Measurements from ENCODE around the gene CBLN4.

The CBLN4 gene

DNA sequence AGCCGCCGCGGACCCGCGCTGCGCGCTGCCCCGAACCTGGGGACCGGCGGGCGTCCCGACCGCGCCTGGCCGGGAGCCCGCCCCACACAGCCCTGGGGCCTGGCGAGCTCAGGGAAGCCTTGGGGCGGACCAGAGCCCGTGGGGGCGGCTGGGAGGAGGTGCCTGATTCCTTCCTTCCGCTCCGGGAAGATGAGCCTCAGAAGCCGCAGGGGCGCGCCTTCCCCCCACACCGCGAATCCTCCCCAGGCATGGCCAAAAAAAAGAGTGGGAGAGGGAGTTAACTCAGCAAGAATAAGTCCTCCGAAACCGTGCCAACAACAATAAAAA is at the start of gene CBLN4:
CBLN4 (minus strand) TSS at position 131 of the 327 bp plus-strand sequence. CDS start 1,348 bp downstream, outside the sequence.
- TF ChIP-seq, protein P1, sequence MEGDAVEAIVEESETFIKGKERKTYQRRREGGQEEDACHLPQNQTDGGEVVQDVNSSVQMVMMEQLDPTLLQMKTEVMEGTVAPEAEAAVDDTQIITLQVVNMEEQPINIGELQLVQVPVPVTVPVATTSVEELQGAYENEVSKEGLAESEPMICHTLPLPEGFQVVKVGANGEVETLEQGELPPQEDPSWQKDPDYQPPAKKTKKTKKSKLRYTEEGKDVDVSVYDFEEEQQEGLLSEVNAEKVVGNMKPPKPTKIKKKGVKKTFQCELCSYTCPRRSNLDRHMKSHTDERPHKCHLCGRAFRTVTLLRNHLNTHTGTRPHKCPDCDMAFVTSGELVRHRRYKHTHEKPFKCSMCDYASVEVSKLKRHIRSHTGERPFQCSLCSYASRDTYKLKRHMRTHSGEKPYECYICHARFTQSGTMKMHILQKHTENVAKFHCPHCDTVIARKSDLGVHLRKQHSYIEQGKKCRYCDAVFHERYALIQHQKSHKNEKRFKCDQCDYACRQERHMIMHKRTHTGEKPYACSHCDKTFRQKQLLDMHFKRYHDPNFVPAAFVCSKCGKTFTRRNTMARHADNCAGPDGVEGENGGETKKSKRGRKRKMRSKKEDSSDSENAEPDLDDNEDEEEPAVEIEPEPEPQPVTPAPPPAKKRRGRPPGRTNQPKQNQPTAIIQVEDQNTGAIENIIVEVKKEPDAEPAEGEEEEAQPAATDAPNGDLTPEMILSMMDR (IDR thresholded peaks at IDR 0.05): no peak
- DNase-seq (ENCODE audit: low spot score): no peak
- Histone ChIP-seq H3K4me3 (no peak within 1 kb of the TSS), H3K27ac (no peak within 1 kb of the TSS)

GRCh38 chr20:56043227-56043626 is 37.9 kb upstream of the CBLN4 start:
- Histone ChIP-seq H3K27ac (no peak overlapping the region), H3K4me3 (no peak overlapping the region)
- TF ChIP-seq, protein P1 (IDR thresholded peaks at IDR 0.05): no peak
- DNase-seq (ENCODE audit: low spot score): no peak

- TF ChIP-seq, protein P1 (IDR thresholded peaks at IDR 0.05): no peak
- H3K4me3 ChIP-seq: no peak overlapping the region
Measured at GRCh38 chr20:56032251-56032650, 26.9 kb upstream of the CBLN4 start.

DNA sequence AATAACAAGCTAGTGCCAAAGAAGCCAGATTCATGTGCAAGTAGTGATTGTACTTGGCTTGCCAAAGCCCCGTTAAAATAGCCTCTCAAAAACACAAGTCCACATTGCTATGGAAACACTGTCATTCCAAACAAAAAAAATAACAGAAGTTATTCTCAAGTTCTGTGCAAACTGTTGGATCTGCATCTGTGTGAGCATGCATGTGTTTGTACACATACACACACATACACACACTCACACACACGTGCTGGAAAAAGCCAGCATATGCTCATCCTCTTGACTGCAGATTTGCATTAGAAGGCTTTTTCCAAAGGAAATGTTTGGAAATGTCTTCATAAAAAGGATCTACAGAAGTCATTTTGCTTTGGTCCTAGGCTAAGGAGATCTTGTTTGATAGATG is 13.4 kb upstream of the CBLN4 start:
- TF ChIP-seq, protein P1 (IDR thresholded peaks at IDR 0.05): no peak
- no peak overlapping the region for H3K27ac ChIP-seq
- DNase-seq (ENCODE audit: low spot score): no peak
- no peak overlapping the region for H3K4me3 ChIP-seq

More at GRCh38 chr20:56032251-56032650, 26.9 kb upstream of the CBLN4 start:
- DNase-seq (ENCODE audit: low spot score): no peak
- no peak overlapping the region for H3K27ac ChIP-seq

DNA sequence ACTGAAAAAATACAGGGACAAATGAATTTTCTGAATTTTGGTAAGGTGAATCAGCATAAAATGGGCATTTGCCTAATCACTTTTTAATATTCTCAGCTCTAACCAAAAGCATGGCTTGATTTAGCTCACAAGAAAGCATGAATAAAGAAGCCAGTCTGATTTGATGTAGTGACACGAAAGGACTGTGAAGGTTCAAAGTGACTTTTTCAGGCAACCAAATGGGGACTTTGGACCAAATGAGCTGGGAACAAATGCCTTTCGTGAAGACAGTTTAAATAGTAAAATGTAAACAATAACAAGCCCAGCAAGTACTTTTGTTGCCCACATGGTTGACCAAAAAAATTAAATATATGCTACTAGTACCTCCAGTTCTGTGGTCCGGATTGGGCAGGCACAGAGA is 12.9 kb upstream of the CBLN4 start:
- DNase-seq (ENCODE audit: low spot score): no peak
- H3K4me3 ChIP-seq: no peak overlapping the region
- no peak overlapping the region for H3K27ac ChIP-seq
- TF ChIP-seq, protein P1 (IDR thresholded peaks at IDR 0.05): no peak

DNA sequence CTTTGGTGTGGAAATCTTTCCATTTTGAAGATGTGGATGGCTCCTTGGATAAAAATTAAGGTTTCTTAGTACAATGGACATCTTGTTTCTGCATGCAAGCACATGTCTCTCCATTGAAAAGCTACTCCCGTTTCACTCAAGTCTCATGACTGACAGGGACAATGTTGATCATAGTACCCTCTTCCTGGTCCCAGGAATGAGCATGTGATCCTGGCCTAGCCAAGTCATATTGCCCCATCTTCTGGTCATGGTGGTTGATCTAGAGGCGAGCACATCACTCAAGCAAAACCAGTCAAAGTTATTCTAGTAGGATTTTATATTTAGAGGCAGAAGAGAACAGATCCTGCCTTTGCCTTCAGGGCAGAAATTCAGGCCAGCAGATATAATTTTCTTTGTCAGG is 12.2 kb upstream of the CBLN4 start:
- TF ChIP-seq, protein P1 (IDR thresholded peaks at IDR 0.05): no peak
- DNase-seq (ENCODE audit: low spot score): no peak
- Histone ChIP-seq H3K27ac (no peak overlapping the region), H3K4me3 (no peak overlapping the region)

GRCh38 chr20:56014998-56015397 is 9.7 kb upstream of the CBLN4 start:
- Histone ChIP-seq H3K4me3 (no peak overlapping the region), H3K27ac (no peak overlapping the region)
- DNase-seq (ENCODE audit: low spot score): no peak
- TF ChIP-seq, protein P1 (IDR thresholded peaks at IDR 0.05): no peak

All from coronary artery (tissue), 2 donors.